Measurements from ENCODE around the gene TMEM167A.

DNA sequence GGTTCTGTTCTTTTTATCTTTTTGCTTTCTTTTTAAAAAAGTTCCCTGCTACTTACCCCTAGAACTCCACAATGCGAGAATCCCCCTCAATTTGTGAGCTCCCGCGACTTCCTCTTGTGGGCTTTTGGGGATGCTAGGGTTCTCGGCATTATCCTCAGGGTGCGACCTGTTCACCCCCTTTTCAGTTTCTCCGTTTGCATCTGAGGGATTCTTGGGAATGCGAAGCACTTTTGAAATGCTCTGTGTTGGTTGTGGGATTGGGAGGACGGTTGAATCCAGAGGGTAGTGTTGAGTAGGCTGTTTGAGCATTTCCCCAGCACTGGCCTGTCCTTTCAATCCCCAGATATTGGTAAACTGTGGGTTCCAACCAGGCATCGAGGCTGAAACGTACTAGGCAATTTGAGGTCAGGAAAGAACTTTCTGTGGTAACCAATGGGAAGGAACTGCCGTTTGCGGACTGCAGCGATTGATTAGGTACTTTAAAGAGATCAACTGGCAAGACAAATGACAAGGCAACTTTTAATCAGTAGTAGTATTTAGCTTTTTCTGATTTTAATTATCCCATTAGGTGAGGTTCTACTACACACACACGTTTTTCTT, 568 bp upstream of the TMEM167A start:
- no peak for TF ChIP-seq POLR2A (IDR thresholded peaks at IDR 0.05)
- TF ChIP-seq, protein P1, sequence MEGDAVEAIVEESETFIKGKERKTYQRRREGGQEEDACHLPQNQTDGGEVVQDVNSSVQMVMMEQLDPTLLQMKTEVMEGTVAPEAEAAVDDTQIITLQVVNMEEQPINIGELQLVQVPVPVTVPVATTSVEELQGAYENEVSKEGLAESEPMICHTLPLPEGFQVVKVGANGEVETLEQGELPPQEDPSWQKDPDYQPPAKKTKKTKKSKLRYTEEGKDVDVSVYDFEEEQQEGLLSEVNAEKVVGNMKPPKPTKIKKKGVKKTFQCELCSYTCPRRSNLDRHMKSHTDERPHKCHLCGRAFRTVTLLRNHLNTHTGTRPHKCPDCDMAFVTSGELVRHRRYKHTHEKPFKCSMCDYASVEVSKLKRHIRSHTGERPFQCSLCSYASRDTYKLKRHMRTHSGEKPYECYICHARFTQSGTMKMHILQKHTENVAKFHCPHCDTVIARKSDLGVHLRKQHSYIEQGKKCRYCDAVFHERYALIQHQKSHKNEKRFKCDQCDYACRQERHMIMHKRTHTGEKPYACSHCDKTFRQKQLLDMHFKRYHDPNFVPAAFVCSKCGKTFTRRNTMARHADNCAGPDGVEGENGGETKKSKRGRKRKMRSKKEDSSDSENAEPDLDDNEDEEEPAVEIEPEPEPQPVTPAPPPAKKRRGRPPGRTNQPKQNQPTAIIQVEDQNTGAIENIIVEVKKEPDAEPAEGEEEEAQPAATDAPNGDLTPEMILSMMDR (IDR thresholded peaks at IDR 0.05): no peak

All from right lobe of liver (tissue), 4 donors.